T-cell (primary cell): Measurements from ENCODE around the gene JAKMIP1. TPM values are rescaled to one million over a fixed set of nuclear protein-coding genes. Genes with fewer than 3 reads are reported as not detected.

Experiments
- ATAC-seq, 4 experiments: fragments of 200-7000 bp in 3 of 4; fragments of 150-1000 bp in 1 of 4; cut with Tn5 transposase; replicated peaks in 1 of 4; 1 replicate in 3 of 4; 2 replicates in 1 of 4; pipeline ENCODE4 v1.10.0; 2021; ENCODE audit warnings: moderate library complexity in 3 of 4, mild to moderate bottlenecking in 2 of 4, moderate number of reproducible peaks in 1 of 4
- CTCF ChIA-PET, 2 donors: fragments of 300-600 bp; sonication (Branson Sonifier 250); formaldehyde crosslinking; loops; one replicate each; lab custom pipeline; 2022; ENCODE audit warnings: antibody characterized with exemption in 2 of 2; lab: Charles Lee
- POLR2A ChIA-PET, 2 donors: fragments of 300-600 bp; sonication (Branson Sonifier 250); formaldehyde crosslinking; loops; one replicate each; lab custom pipeline; 2022; ENCODE audit warnings: antibody characterized with exemption in 2 of 2; lab: Charles Lee
- DNase-seq, 35 experiments: peaks; one replicate each; pipeline versions ENCODE4 v3.0.0 to v3.0.0-alpha.2; 2013 to 2023
- H3K27ac ChIP-seq: one replicate; pipeline ENCODE4 v1.5.1; 2013; ENCODE audit warnings: low read length
- H3K27me3 ChIP-seq, 2 experiments: replicated peaks in 1 of 2; 1 replicate in 1 of 2; 2 replicates in 1 of 2; pipeline versions ENCODE4 v1.6.1 to v1.7.0; 2013; ENCODE audit warnings: low read length in 1 of 2, mixed read lengths in 1 of 2; ENCODE audit not compliant: control insufficient read depth in 2 of 2, insufficient read depth in 2 of 2; ENCODE audit errors: extremely low read depth in 1 of 2
- H3K36me3 ChIP-seq, 2 donors: 1 replicate in 1 of 2; 2 replicates in 1 of 2; pipeline versions ENCODE4 v1.6.1 to v1.7.0; 2013; ENCODE audit warnings: low read length in 1 of 2; ENCODE audit not compliant: control insufficient read depth in 2 of 2, insufficient read depth in 1 of 2; ENCODE audit errors: extremely low read depth in 1 of 2
- H3K4me1 ChIP-seq, 2 experiments: 1 replicate in 1 of 2; 2 replicates in 1 of 2; pipeline versions ENCODE4 v1.6.1 to v1.7.0; 2013; ENCODE audit warnings: low read length in 2 of 2, mixed read lengths in 1 of 2; ENCODE audit not compliant: insufficient read depth in 2 of 2, control insufficient read depth in 1 of 2; ENCODE audit errors: extremely low read depth in 1 of 2
- H3K4me3 ChIP-seq, 2 donors: 1 replicate in 1 of 2; 2 replicates in 1 of 2; pipeline versions ENCODE4 v1.5.1 to v1.7.0; 2013; ENCODE audit warnings: mild to moderate bottlenecking in 2 of 2, low read length in 1 of 2, moderate library complexity in 1 of 2; ENCODE audit not compliant: control insufficient read depth in 1 of 2; ENCODE audit errors: extremely low read depth in 1 of 2
- H3K9me3 ChIP-seq: 2 replicates; pipeline ENCODE4 v1.7.0; 2013
- H3K27ac Mint-ChIP-seq, 2 donors: one replicate each; pipeline ENCODE4 v1.8.0; 2020 to 2021; ENCODE audit warnings: mild to moderate bottlenecking in 2 of 2, mixed read lengths in 2 of 2
- H3K27me3 Mint-ChIP-seq, 2 donors: one replicate each; pipeline ENCODE4 v1.8.0; 2021 to 2022; ENCODE audit warnings: mixed read lengths in 2 of 2
- H3K36me3 Mint-ChIP-seq: one replicate; pipeline ENCODE4 v1.8.0; 2021; ENCODE audit warnings: mixed read lengths
- H3K4me1 Mint-ChIP-seq, 3 donors: one replicate each; pipeline ENCODE4 v1.8.0; 2020 to 2022; ENCODE audit warnings: mixed read lengths in 3 of 3, mild to moderate bottlenecking in 1 of 3
- H3K4me3 Mint-ChIP-seq, 3 donors: one replicate each; pipeline ENCODE4 v1.8.0; 2020 to 2022; ENCODE audit warnings: mild to moderate bottlenecking in 3 of 3, mixed read lengths in 3 of 3, moderate library complexity in 3 of 3
- H3K9me3 Mint-ChIP-seq, 3 donors: one replicate each; pipeline ENCODE4 v1.8.0; 2020 to 2022; ENCODE audit warnings: mixed read lengths in 3 of 3
- WGBS: methylation state at CpG from one replicate; pipeline ENCODE4 v1.1.5; 2013; ENCODE audit warnings: missing lambda C conversion rate; ENCODE audit not compliant: insufficient coverage; 5-methylcytosine and 5-hydroxymethylcytosine counted together
- total RNA-seq, 35 experiments: library from RNA in 6 of 35; stranded (reverse) in 6 of 35; fragments of 120-200 nt in 1 of 35; gene quantifications; one replicate each; pipeline versions ENCODE4 v1.2.1 to v1.2.4 and lab custom pipeline; 2013 to 2026

Gene JAKMIP1
- total RNA-seq, 5 donors from 2014 or later (not counting 1 experiment from before 2014, with no cell fraction given) = 3.5 to 14.0 (median 6.1) TPM

GRCh38 chr4:6241062-6241845, 40.9 kb upstream of the JAKMIP1 start:
- Mint-ChIP-seq H3K4me1 (peaks cover 0 to 4% (median 3%) of the 10 kb centered on the region in 3 donors), H3K27me3 (peaks cover 31 to 41% of the 10 kb centered on the region in 2 donors), H3K36me3 (no peaks in the 10 kb centered on the region), H3K4me3 (no peak overlapping the region), H3K27ac (no peak overlapping the region), H3K9me3 (peaks cover 0 to 14% (median 11%) of the 10 kb centered on the region in 3 donors)
- no peak for ATAC-seq
- 88% methylated on average over 11 of the region's 16 CpGs for WGBS
- Histone ChIP-seq H3K9me3 (no peaks in the 10 kb centered on the region), H3K4me3 (no peak overlapping the region), H3K27ac (no peak overlapping the region), H3K4me1 (peaks cover 0 to 4% of the 10 kb centered on the region in 2 experiments), H3K36me3 (no peaks in the 10 kb centered on the region), H3K27me3 (peaks cover 0 to 49% of the 10 kb centered on the region in 2 experiments)
- ChIA-PET POLR2A (no interaction called here), CTCF (no interaction called here)
- DNase-seq = no peak

DNA sequence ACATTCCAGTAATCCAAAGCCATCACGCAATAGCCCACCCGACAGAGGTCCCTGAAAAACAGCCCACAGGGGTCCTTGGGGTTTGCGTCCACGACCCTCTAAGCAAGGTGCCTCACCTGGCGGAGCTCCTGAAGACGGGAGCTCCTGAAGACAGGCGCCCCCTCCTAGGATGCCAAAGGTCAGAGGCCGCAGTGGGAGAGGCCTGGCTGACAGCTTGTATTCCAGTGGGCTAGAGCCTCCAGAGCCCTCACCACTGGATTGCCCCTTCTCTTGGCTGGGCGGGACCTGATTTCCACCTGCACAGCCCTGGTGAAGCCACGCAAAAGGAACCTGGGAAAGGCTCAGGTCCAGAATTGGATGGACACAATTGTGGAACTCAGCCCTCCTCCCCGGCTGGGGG, 39.6 kb upstream of the JAKMIP1 start:
- WGBS = 79% methylated on average over 11 of the region's 11 CpGs
- H3K36me3 Mint-ChIP-seq = no peaks in the 10 kb centered on the region
- H3K27me3 ChIP-seq = peaks cover 0 to 39% of the 10 kb centered on the region in 2 experiments
- no peak overlapping the region for H3K27ac Mint-ChIP-seq
- POLR2A ChIA-PET = no interaction called here
- H3K4me1 Mint-ChIP-seq = peaks cover 0 to 3% (median 2%) of the 10 kb centered on the region in 3 donors
- no peak overlapping the region for H3K27ac ChIP-seq
- CTCF ChIA-PET = no interaction called here
- ATAC-seq (no peak), DNase-seq (no peak)
- peaks cover 30 to 37% of the 10 kb centered on the region in 2 donors for H3K27me3 Mint-ChIP-seq
- H3K9me3 ChIP-seq = no peaks in the 10 kb centered on the region
- no peak overlapping the region for H3K4me3 ChIP-seq
- peaks cover 0 to 13% (median 11%) of the 10 kb centered on the region in 3 donors for H3K9me3 Mint-ChIP-seq
- no peaks in the 10 kb centered on the region for H3K36me3 ChIP-seq
- H3K4me1 ChIP-seq = peaks cover 0 to under 1% of the 10 kb centered on the region in 2 experiments
- no peak overlapping the region for H3K4me3 Mint-ChIP-seq

DNA sequence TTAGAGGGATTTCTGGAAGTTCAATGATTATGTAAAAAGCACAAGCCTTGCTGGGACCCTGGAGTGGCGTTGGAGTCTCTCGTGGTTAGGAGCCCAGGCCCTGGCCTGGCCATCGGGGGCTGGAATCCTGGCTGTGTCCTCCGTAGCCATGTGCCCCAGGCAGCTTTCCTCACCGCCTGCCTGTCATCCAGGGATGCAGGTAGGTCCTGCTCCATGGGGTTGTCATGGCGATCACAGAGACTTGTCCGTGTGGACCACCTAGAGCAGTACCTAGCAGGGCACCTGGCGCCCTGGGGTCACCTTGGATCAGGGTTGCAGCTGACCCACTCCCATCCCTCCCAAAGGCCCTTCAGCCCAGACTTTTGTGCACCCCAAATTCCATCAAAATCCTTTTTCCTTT, 39.1 kb upstream of the JAKMIP1 start:
- POLR2A ChIA-PET = no interaction called here
- H3K36me3 Mint-ChIP-seq = no peaks in the 10 kb centered on the region

GRCh38 chr4:6236816-6237390, 36.6 kb upstream of the JAKMIP1 start:
- no peaks in the 10 kb centered on the region for H3K9me3 Mint-ChIP-seq
- DNase-seq (no peak), ATAC-seq (no peak)
- H3K4me1 ChIP-seq = no peaks in the 10 kb centered on the region
- H3K27me3 Mint-ChIP-seq = peaks cover 8 to 10% of the 10 kb centered on the region in 2 donors
- POLR2A ChIA-PET = no interaction called here
- CTCF ChIA-PET = interaction anchor here in 1 of 2 donors (1.0 kb wide), 1 partner anchor 14 kb away, joined by 3 read pairs; no protein-coding TSS in a partner anchor
- H3K27ac Mint-ChIP-seq = no peak overlapping the region
- H3K9me3 ChIP-seq = no peaks in the 10 kb centered on the region
- H3K36me3 ChIP-seq = no peaks in the 10 kb centered on the region
- no peak overlapping the region for H3K27ac ChIP-seq
- H3K4me1 Mint-ChIP-seq = no peaks in the 10 kb centered on the region
- H3K4me3 ChIP-seq = no peak overlapping the region
- no peak overlapping the region for H3K4me3 Mint-ChIP-seq
- 67% methylated on average over 8 of the region's 12 CpGs for WGBS
- H3K27me3 ChIP-seq = peaks cover 0 to 13% of the 10 kb centered on the region in 2 experiments
- H3K36me3 Mint-ChIP-seq = no peaks in the 10 kb centered on the region

More for the DNA sequence above, 39.1 kb upstream of the JAKMIP1 start:
- peaks cover 26 to 32% of the 10 kb centered on the region in 2 donors for H3K27me3 Mint-ChIP-seq
- WGBS = 78% methylated on average over 7 of the region's 8 CpGs
- no peak overlapping the region for H3K4me3 Mint-ChIP-seq
- no peak overlapping the region for H3K27ac ChIP-seq
- ATAC-seq (no peak), DNase-seq (no peak)
- peaks cover 0 to 8% (median 8%) of the 10 kb centered on the region in 3 donors for H3K9me3 Mint-ChIP-seq
- CTCF ChIA-PET = no interaction called here
- peaks cover 0 to 38% of the 10 kb centered on the region in 2 experiments for H3K27me3 ChIP-seq
- H3K4me1 Mint-ChIP-seq = no peaks in the 10 kb centered on the region
- H3K4me3 ChIP-seq = no peak overlapping the region
- no peaks in the 10 kb centered on the region for H3K9me3 ChIP-seq
- no peak overlapping the region for H3K27ac Mint-ChIP-seq
- H3K36me3 ChIP-seq = no peaks in the 10 kb centered on the region
- H3K4me1 ChIP-seq = no peaks in the 10 kb centered on the region

- Mint-ChIP-seq H3K4me1 (no peaks in the 10 kb centered on the region), H3K27me3 (peaks cover 3 to 6% of the 10 kb centered on the region in 2 donors), H3K4me3 (no peak overlapping the region), H3K9me3 (no peaks in the 10 kb centered on the region), H3K36me3 (no peaks in the 10 kb centered on the region), H3K27ac (no peak overlapping the region)
- no peak for ATAC-seq
- CTCF ChIA-PET = no interaction called here
- Histone ChIP-seq H3K27me3 (peaks cover 0 to 12% of the 10 kb centered on the region in 2 experiments), H3K27ac (no peak overlapping the region), H3K9me3 (no peaks in the 10 kb centered on the region), H3K4me1 (peaks cover 0 to 2% of the 10 kb centered on the region in 2 experiments), H3K36me3 (no peaks in the 10 kb centered on the region), H3K4me3 (no peak overlapping the region)
- 89% methylated on average over 4 of the region's 17 CpGs for WGBS
- DNase-seq = peak in 2 of 35 experiments; percentile 5 to 10
- POLR2A ChIA-PET = no interaction called here
Measured at GRCh38 chr4:6235901-6236640, 35.7 kb upstream of the JAKMIP1 start.

GRCh38 chr4:6235012-6235411, 34.7 kb upstream of the JAKMIP1 start:
- no peaks in the 10 kb centered on the region for H3K36me3 ChIP-seq
- H3K9me3 Mint-ChIP-seq = no peaks in the 10 kb centered on the region
- H3K27ac Mint-ChIP-seq = no peak overlapping the region
- H3K4me3 ChIP-seq = no peak overlapping the region
- ChIA-PET POLR2A (no interaction called here), CTCF (no interaction called here)
- H3K27me3 Mint-ChIP-seq = peaks cover 0 to 5% of the 10 kb centered on the region in 2 donors
- H3K4me1 Mint-ChIP-seq = no peaks in the 10 kb centered on the region
- no peak overlapping the region for H3K4me3 Mint-ChIP-seq
- no peaks in the 10 kb centered on the region for H3K36me3 Mint-ChIP-seq
- H3K27ac ChIP-seq = no peak overlapping the region
- DNase-seq = no peak
- no peaks in the 10 kb centered on the region for H3K9me3 ChIP-seq
- no peak for ATAC-seq
- WGBS = 60% methylated on average over 1 of the region's 7 CpGs
- peaks cover 0 to 3% of the 10 kb centered on the region in 2 experiments for H3K4me1 ChIP-seq
- peaks cover 0 to 5% of the 10 kb centered on the region in 2 experiments for H3K27me3 ChIP-seq
